ENCODE measurements around the gene ARID1B. TPM values are rescaled to one million over a fixed set of nuclear protein-coding genes. Genes with fewer than 3 reads are reported as not detected.

ARID1B gene
- total RNA-seq, 4 donors from 2014 or later: 25.2 to 103 (median 59.5) TPM

DNA sequence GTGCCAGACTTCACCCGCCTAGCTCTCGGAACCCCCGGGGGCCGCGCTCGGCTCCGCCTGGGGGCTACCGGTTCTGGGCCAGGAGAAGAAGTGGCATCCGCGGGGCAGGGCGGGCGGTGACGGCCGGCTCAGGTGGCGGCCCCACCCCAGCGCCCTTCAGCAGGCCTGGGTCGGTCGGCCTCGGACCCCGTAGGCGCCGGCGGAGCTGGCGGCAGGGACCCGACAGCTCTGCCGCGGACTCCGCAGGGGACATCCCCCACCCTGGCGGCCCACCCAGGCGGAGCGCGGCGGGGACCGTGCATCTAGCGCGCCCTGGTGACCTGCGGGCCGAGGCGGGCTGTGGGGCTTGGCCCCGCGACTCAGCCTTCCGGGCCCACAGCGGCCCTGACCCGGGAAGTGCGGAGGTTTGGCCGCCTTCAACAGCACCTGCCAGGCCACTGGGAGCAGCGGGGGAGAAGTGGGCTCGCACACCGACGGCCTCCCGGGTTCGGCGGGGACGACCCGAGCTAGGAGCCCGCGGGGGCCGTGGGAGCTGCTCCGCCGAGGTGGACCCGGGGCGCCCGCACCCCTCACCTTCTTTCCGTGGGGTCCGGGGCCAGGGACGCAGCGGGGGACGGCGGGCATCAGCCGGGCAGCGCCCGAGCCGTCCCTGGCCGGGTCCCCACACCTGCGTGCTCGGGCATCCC, 459.0 kb downstream of the ARID1B start:
- TF ChIP-seq POLR2A (IDR thresholded peaks at IDR 0.05): no peak
- no peak for TF ChIP-seq CTCF (IDR thresholded peaks at IDR 0.05)
- no CpG with 5 or more reads among the region's 76 CpGs for WGBS, 2 donors
- peaks cover 19 to 50% (median 23%) of the 10 kb centered on the region in 3 donors for H3K4me1 ChIP-seq
- peaks cover 0 to 41% (median 3%) of the 10 kb centered on the region in 4 donors for H3K27me3 ChIP-seq
- DNase-seq: no peak
- intact Hi-C loops (cut with DNase I): no loop called here
- peak overlapping the region; percentile 54 to 74 (median 58) for H3K4me3 ChIP-seq
- H3K9me3 ChIP-seq: no peaks in the 10 kb centered on the region
- peak overlapping the region; percentile 77 to 93 (median 82) for H3K27ac ChIP-seq
- no peaks in the 10 kb centered on the region for H3K36me3 ChIP-seq

DNA sequence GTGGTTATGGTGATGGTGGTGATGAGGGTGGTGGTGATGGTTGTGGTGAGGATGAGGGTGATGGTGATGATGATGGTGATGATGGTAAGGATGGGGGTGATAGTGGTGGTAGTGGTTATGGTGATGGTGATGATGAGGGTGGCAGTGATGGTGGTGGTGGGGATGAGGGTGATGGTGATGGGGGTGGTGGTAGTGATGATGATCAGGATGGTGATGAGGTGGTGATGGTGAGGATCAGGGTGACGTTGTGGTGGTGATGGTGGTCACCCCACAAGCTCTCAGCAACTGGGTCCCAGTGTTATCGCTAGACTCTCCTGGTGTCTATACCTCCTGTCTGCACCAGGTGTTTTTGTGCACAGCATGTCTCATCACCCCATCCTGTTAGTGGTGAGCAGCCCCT, 461.2 kb downstream of the ARID1B start:
- DNase-seq: no peak
- intact Hi-C loops (cut with DNase I): no loop called here
- Histone ChIP-seq H3K36me3 (no peaks in the 10 kb centered on the region), H3K27ac (peak overlapping the region in 1 of 4 donors; percentile 87), H3K9me3 (no peaks in the 10 kb centered on the region), H3K4me1 (peaks cover 28 to 72% (median 30%) of the 10 kb centered on the region in 3 donors), H3K27me3 (peaks cover 0 to 31% (median 3%) of the 10 kb centered on the region in 4 donors), H3K4me3 (no peak overlapping the region)
- WGBS, 2 donors: 82 to 95% methylated on average over 2 of the region's 2 CpGs
- TF ChIP-seq POLR2A (IDR thresholded peaks at IDR 0.05) (no peak), CTCF (IDR thresholded peaks at IDR 0.05) (no peak)

- WGBS, 2 donors: 71 to 87% methylated on average over 3 of the region's 3 CpGs
- H3K9me3 ChIP-seq: no peaks in the 10 kb centered on the region
- peaks cover 0 to 27% (median 3%) of the 10 kb centered on the region in 4 donors for H3K27me3 ChIP-seq
- no peaks in the 10 kb centered on the region for H3K36me3 ChIP-seq
- no peak for TF ChIP-seq POLR2A (IDR thresholded peaks at IDR 0.05)
- TF ChIP-seq CTCF (IDR thresholded peaks at IDR 0.05): no peak
- no peak for DNase-seq
- peak overlapping the region; percentile 82 to 92 (median 87) for H3K27ac ChIP-seq
- intact Hi-C loops (cut with DNase I): no loop called here
- peaks cover 30 to 80% (median 32%) of the 10 kb centered on the region in 3 donors for H3K4me1 ChIP-seq
- H3K4me3 ChIP-seq: no peak overlapping the region
These were observed 462.0 kb downstream of the ARID1B start for GRCh38 chr6:157239148-157239547.

DNA sequence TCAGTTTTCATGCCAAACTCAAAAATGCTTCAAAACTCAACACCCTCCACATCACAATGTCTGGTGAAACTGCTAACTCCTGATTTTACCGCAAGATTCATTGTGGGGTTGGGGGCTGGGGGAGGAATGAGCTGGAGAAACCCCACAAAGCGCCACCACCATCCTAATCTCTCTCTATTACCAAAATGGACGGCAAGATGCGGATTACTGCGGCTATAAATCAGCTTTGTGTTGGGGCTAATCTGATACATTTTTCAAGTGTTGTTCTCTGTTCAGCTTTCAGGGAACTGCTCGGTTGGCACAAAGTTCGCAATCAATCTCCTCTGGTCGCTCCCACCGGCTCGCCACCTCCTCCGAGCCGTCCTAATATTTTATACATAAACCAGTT, 462.5 kb downstream of the ARID1B start:
- H3K4me1 ChIP-seq: peaks cover 33 to 82% (median 37%) of the 10 kb centered on the region in 3 donors
- peak overlapping the region in 2 of 4 donors; percentile 35 to 56 for H3K4me3 ChIP-seq
- no peaks in the 10 kb centered on the region for H3K36me3 ChIP-seq
- H3K27ac ChIP-seq: peak overlapping the region; percentile 82 to 92 (median 87)
- intact Hi-C loops (cut with DNase I): no loop called here
- DNase-seq: no peak
- peaks cover 0 to 22% (median 3%) of the 10 kb centered on the region in 4 donors for H3K27me3 ChIP-seq
- 76 to 92% methylated on average over 12 of the region's 12 CpGs for WGBS, 2 donors
- no peaks in the 10 kb centered on the region for H3K9me3 ChIP-seq
- TF ChIP-seq POLR2A (IDR thresholded peaks at IDR 0.05) (no peak), CTCF (IDR thresholded peaks at IDR 0.05) (no peak)
